Fibroblast of skin of back (primary cell): ENCODE measurements around the gene KIF21A.

Experiments used
- DNase-seq: peaks from one replicate; pipeline ENCODE4 v3.0.0-alpha.2; 2013

The KIF21A gene

GRCh38 chr12:39431002-39431796 is 11.7 kb downstream of the KIF21A start:
- DNase-seq, result no peak

- DNase-seq, result no peak
These were observed 13.1 kb downstream of the KIF21A start for GRCh38 chr12:39429809-39430208.

GRCh38 chr12:39427360-39427808 is 15.5 kb downstream of the KIF21A start:
- no peak for DNase-seq

- no peak for DNase-seq
These were observed 16.2 kb downstream of the KIF21A start for GRCh38 chr12:39426636-39427240.

- no peak for DNase-seq
These were observed 22.9 kb downstream of the KIF21A start for GRCh38 chr12:39420043-39420442.

- DNase-seq, result no peak
These were observed 23.4 kb downstream of the KIF21A start for GRCh38 chr12:39419471-39419870.

- DNase-seq, result no peak
These were observed 25.0 kb downstream of the KIF21A start for GRCh38 chr12:39417916-39418315.

GRCh38 chr12:39413836-39414771 is 28.8 kb downstream of the KIF21A start:
- DNase-seq, result no peak

GRCh38 chr12:39412210-39412609 is 30.7 kb downstream of the KIF21A start:
- no peak for DNase-seq

GRCh38 chr12:39406262-39406661 is 36.7 kb downstream of the KIF21A start:
- no peak for DNase-seq

- no peak for DNase-seq
These were observed 37.3 kb downstream of the KIF21A start for GRCh38 chr12:39405580-39405979.

GRCh38 chr12:39404000-39404399 is 38.9 kb downstream of the KIF21A start:
- no peak for DNase-seq

GRCh38 chr12:39403376-39403775 is 39.5 kb downstream of the KIF21A start:
- DNase-seq, result no peak

GRCh38 chr12:39402922-39403321 is 40.0 kb downstream of the KIF21A start:
- no peak for DNase-seq

GRCh38 chr12:39401459-39401858 is 41.5 kb downstream of the KIF21A start:
- peak; percentile 2 for DNase-seq

GRCh38 chr12:39395866-39396265 is 47.1 kb downstream of the KIF21A start:
- no peak for DNase-seq

- no peak for DNase-seq
These were observed 49.0 kb downstream of the KIF21A start for GRCh38 chr12:39393890-39394289.

- DNase-seq, result no peak
These were observed 49.7 kb downstream of the KIF21A start for GRCh38 chr12:39393179-39393578.

- no peak for DNase-seq
These were observed 50.6 kb downstream of the KIF21A start for GRCh38 chr12:39392154-39392925.

GRCh38 chr12:39390752-39391151 is 52.2 kb downstream of the KIF21A start:
- no peak for DNase-seq

GRCh38 chr12:39389399-39390150 is 53.3 kb downstream of the KIF21A start:
- no peak for DNase-seq

- DNase-seq, result no peak
These were observed 56.6 kb downstream of the KIF21A start for GRCh38 chr12:39386335-39386734.
